ENCODE measurements around the gene PLPPR3.

The PLPPR3 gene

DNA sequence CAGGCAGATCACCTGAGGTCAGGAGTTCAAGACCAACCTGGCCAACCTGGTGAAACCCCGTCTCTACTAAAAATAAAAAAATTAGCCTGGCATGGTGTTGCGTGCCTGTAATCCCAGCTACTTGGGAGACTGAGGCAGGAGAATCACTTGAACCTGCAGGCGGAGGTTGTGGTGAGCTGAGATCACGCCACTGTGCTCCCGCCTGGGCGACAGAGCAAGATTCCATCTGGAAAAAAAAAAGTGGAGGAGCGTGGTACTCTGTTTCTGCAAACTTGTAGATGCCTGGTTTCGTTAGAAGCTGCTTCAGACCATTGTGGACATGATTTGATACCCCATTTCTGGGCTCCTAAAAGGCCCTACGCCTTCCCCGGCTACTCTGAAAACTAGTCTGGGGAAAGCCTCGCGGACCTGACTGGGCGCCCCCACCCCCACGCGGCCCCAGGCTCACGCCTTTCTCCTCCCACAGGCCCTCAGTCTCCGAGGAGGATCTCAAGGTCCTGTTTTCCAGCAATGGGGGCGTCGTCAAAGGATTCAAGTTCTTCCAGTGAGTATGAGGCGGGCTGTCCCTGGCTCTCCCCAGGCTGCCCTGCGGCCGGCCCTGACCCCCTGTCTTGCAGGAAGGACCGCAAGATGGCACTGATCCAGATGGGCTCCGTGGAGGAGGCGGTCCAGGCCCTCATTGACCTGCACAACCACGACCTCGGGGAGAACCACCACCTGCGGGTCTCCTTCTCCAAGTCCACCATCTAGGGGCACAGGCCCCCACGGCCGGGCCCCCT is 11.5 kb downstream of the PLPPR3 start:
- no peak for DNase-seq (ENCODE audit: low read depth, low spot score)

DNA sequence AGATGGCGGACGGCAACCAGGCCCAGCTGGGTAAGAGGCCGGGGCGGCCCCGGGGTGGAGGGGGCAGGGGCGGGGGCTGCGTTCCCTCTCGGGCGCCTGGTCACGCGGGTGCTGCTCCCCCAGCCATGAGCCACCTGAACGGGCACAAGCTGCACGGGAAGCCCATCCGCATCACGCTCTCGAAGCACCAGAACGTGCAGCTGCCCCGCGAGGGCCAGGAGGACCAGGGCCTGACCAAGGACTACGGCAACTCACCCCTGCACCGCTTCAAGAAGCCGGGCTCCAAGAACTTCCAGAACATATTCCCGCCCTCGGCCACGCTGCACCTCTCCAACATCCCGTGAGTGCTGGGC is 13.4 kb downstream of the PLPPR3 start:
- DNase-seq (ENCODE audit: low read depth, low spot score), result no peak

DNA sequence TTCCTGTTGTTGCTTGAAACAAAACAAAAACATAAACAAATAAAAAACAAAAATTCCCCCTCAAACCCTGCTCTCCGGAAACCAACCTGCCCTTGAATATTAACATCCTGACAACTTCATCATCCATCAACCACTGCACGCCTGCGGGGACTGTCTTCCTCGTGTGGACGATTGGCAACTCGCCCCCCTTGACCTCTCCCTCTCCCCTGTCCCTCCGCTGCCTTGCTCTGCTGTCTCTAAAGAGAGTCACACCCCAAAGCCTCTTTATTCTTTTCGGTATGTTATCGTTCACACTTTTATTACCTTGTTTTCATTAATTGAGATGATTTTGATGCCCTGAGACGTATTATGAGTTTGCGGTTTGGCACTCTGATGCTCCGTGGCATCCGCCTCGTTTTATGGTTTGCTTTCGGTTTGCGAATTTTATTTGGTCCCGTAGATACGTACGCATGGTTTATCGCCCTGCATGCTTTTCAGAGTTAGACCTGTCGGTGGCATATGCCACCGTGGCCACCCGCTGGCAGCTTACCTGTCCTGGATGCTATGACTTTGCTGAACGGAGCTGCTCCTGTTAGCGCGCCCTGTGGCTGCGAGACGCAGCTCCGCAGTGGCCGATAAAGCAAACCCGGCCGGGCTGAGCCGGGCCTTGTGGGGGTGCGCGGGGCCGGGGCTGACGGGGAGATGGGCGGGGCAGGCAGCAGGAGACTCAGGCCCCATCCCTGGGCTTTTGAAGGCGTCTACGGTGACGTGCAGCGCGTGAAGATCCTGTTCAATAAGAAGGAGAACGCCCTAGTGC is 13.9 kb downstream of the PLPPR3 start:
- DNase-seq (ENCODE audit: low read depth, low spot score), result no peak

DNA sequence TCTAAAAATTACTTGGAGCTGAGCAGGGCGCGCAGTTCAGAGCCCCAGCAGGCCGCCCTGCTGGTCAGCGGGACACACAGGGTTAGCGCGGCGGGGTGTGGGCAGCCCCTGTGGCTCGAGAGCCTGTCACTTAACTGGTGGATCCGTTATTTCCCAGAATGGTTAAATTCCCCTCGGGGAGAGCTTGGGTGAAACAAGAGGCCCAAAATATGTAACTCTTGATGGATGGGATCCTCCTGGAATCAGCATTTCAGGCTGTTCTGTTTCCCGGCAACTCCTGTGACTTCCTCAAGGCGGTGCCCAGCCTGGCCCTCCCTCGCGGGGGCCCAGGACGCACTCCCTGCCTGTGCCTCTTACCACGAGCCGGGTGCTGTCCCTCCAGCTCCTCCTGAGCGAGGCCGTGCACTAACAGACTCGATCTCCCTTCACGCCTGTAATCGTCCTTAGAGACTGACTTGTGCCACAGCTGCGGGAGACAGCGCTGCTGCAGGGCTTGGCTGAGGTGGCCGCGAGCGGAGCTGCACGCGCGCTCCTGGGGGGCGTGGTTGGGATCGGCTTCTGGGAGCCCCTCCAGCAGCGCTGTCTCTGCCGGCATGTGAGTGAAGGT is 14.8 kb downstream of the PLPPR3 start:
- no peak for DNase-seq (ENCODE audit: low read depth, low spot score)

DNA sequence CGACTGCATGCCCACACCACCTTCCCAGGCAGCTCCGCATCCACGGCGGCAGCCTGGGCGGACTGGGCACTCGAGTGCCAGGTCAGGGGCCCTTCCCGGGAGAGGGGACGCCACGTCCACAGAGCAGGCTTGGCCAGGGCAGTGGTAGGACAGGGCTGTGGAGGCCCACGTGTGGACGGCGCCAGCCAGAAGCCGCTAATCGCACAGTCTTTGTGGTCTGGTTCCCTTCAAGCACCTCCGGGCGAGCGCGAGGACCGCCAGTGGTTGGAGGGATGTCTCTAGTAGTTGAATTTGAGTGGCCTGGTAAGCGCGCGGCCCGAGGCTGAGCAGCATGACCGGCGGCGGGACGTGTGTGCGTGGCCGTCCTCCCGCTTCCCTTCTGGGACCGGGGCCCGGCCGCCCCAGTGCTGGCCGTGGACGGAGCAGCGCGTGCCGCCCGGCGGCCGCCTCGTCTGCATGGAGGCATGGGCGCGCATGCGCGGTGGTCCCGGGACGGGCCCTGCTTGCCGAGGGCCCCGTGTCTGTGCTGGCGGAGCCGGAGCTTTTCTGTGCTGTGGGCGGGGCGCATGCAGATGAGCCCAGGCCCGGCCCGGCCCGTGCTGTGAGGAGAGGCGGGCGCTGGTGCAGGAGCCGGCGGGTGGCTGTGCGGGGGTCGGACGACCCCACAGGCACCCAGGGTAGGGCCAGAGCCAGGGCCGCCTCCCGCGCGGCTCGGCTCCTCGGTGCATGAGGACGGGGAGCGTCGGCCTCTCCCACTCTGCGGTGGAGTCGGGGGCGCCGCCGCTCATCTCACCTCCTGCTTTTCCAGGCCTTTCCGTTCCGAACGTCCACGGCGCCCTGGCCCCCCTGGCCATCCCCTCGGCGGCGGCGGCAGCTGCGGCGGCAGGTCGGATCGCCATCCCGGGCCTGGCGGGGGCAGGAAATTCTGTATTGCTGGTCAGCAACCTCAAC is 15.9 kb downstream of the PLPPR3 start:
- DNase-seq (ENCODE audit: low read depth, low spot score), result peak; percentile 72

DNA sequence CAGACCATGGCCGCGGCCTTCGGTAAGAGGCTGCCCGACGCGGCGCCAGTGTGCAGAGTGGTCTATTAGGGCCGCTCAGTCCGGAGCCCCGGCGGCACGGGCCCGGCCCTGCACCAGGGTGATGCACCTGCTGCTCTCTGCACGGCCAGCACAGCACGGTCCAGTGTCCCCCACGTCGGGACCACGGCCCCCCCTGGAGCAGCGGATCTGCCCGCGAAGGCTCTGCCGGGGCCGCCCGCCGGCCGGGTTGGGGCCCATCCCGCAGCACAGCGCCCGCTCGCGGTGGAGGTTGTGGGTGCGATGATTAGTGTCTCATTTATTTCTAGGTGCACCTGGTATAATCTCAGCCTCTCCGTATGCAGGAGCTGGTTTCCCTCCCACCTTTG is 16.6 kb downstream of the PLPPR3 start:
- peak; percentile 68 for DNase-seq (ENCODE audit: low read depth, low spot score)

DNA sequence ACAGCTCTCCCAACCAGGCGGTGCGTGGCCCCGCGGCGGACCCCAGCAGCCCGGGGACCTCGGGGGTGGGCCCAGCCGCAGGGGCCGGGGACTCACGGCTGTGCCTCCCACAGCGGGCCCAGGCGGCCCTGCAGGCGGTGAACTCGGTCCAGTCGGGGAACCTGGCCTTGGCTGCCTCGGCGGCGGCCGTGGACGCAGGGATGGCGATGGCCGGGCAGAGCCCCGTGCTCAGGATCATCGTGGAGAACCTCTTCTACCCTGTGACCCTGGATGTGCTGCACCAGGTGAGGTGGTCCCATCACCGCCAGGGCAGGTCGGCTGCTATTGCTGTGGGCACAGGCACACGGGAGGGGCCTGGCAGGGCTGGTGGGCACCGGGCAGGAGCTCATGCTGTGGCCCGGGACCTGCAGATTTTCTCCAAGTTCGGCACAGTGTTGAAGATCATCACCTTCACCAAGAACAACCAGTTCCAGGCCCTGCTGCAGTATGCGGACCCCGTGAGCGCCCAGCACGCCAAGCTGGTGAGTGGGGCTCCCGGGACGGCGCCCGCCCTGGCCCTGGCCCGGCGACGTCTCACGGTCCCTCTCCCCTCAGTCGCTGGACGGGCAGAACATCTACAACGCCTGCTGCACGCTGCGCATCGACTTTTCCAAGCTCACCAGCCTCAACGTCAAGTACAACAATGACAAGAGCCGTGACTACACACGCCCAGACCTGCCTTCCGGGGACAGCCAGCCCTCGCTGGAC is 17.2 kb downstream of the PLPPR3 start:
- no peak for DNase-seq (ENCODE audit: low read depth, low spot score)

DNA sequence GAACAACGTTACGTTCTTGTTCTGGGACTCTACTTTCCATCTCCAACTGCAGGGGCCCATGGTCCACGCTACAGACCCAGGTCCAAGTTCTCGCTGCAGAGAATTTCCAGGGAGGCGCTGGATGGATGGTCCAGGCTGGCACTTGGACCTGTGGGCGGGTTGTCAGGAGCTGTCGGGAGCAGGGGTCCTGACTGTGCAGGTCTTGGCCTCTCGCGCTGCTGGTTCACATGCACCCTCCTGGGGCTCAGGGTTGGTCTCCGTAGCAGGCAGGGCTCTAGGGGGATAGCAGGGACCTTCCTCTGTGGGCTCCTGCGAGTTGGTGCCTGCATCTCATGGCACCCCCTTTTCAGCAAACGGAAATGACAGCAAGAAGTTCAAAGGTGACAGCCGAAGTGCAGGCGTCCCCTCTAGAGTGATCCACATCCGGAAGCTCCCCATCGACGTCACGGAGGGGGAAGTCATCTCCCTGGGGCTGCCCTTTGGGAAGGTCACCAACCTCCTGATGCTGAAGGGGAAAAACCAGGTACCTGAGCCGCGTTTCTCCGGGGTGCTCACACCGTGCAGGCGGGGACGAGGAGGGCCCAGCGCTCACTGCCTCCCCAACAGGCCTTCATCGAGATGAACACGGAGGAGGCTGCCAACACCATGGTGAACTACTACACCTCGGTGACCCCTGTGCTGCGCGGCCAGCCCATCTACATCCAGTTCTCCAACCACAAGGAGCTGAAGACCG is 17.9 kb downstream of the PLPPR3 start:
- DNase-seq (ENCODE audit: low read depth, low spot score), result no peak

DNA sequence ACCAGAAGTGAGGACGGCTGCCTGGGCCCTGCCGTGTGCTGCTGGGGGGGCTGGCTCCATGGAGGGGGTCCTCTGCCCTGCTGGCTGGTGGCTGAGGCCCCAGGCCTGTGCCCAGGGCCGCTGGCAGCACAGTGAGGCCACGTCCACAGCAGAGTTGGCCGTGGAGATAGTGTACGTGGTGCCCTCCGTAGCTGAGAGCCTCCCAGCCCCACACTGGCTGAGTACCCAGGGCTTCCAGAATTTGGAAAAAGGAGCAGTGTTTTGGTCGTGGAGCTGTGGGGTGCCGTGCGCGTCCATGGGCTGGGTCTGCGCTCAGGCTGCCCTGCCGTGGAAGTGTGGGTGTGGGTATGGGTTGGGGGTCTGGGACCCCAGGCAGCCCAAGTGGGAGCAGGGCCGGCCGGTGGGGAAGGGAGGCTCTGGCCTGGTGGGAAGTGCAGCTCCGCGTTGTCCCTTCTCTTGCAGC is 18.6 kb downstream of the PLPPR3 start:
- no peak for DNase-seq (ENCODE audit: low read depth, low spot score)

DNA sequence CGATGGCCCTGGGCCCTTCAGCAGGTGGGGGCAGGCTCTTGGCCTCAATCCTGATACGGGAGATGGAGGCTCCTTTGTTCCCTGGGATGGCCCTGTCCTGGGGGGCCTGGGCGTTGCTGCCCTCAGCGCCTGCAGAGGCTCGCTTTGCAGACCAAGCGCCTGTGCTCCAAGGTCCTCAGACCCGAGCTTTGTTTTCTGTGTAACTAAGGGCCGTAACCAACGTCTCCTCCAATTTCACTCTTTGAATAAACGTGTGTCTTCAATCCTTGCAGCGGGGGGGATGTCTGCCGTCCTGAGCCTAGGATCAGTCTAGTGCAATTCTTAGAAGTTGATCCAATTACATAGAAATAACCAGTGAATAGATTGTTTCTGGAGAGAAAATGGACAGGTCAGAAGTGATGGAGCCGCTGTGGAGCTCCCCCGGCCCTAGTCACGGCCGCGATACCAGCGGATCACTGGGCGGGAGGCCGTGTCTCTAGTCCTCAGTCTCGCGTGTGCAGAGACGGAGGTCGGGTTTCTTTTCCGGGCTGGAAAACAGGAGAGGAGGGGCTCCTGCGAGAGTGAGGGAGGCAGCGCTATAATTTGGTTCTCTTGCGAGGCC is 19.2 kb downstream of the PLPPR3 start:
- DNase-seq (ENCODE audit: low read depth, low spot score), result no peak

DNA sequence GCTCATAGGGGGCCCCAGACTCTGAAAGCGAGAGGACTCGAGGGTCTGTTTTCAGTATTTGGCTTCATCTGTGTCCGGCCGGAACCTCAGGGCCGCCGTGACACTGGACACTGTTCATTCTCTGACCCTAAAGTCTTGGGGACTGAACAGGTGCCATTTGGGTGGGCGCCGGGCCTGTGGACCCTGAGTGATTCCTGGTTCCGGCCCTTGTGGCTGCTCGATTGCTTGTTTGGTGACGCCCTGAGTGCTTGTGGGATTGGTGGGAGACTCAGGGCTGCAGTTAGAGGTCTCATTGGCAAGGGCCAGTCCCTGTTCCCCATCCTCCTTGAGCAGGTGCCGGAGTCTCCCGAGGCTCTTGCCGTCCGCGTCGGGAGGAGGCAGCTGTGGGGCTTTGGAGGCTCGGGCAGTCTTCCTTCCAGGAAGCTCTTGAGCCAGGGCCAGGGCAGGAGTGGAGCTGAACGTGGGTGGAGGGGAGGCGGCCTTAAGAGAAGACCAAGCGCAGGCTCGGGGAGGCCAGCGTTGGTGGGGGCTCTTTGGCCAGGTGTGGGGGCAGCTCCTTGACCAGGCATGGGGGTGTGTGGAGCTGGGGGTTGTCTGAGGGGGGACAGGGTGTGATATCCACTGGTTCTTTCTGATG is 19.8 kb downstream of the PLPPR3 start:
- DNase-seq (ENCODE audit: low read depth, low spot score), result no peak

DNA sequence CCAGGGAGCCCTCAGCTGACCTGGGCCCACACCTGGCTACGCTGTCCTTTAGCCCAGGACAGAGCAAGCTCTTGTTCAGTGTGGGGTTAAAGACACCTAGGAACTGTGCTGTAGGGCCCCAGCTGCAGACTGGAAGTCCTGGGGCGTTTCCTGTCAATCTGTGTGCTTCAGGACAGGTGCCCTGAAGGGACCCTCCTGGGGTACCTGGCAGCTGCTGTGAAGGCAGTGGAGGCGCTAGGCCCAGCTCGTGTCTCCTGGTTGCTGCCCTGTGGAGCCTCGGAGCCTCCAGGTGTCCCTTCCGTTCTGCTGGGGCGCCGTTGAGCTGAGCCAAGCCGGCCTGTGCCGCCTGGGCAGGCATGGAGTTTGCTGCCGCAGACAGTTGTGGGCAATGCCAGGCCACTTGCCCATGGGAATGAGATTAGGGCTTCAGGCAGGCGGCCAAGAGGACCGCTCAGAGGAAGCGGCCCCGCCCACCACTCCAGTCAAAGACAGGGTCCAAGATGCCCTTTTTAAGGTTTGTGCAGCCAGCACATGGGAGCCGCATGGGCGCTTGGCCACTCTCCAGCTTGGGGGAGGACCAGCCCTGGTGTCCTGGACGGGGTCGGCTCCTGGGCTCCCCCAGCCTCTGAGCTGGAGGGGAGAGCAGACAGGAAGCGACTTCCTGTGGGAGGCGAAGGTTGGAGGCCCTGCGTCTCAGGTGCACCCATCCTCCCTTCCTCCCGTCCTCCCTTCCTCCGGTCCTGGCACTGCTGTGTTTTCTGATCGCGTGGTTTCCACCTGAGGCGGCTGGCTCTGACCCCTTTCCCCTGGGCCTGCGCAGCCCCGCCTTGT is 20.5 kb downstream of the PLPPR3 start:
- no peak for DNase-seq (ENCODE audit: low read depth, low spot score)

DNA sequence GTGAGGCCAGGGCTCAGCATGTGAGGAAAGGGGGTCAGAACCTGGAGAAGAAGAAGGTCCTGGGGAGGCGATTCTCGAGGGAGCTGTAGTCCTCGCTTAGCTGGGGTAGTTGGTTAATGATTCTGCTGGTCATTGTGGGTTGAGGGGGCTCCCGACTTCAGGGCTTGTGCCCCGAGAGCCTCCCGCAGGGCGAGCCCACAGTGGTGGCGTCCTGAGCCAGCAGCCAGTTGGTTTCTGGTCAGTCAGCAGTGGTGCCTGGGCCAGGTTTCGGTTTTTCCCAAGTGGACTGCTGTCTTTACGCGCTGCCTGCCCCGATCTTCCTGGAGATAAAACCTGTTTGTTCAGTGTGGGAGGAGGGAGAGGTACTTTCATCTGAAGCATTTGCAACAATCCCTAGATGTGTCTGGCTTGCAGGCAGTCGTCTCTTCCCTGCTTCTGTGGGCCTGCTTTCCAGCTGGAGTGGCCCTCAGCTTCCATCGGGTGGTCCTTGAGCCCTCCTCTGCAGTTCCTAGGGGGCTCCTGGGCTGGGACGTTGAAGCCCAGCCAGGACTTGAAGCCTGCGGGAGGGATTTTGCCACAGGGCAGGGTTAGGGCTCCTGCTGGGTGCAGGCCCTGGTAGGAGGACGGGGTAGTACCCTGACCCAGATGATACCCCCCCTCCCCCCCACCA is 21.3 kb downstream of the PLPPR3 start:
- peak; percentile 74 for DNase-seq (ENCODE audit: low read depth, low spot score)

DNA sequence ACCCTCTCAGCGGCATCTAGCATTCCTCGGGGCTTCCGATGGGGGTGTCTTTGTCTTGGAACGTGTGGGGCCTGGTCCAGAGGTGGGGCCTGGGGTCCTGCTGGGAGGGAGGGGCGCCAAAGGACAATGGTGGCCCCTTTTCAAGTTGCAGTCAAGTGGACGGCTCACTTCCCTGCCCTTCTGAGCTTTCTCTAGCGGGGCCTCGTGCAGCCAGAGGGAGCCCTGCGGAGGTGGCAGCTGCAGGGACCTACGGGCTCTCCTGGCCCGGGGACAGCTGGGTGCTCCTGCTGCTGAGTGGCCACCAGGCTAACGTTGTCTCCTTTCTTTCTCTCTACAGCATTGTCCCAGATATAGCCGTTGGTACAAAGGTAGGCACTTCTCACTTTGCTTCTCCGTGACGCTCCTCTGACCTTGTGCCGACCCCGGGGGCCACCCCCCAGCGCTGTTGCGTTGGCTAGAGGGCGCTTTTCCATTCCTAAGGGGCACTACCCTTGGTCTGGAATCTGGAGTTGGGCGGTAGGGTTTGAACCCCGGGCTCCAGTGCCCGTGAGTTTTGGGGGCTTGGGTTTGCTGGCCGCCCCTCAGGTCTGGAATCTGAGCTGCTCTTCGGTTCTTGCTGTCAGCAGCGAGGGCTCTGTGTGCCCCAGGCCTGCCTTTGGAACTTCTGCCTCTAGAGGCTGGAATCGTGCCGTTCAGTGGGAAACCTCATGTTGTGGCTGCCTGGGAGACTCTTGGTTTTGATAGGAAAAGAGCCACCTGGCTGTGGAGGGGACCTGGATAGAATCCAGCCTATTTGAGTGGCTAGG is 22.5 kb downstream of the PLPPR3 start:
- peak; percentile 76 for DNase-seq (ENCODE audit: low read depth, low spot score)

DNA sequence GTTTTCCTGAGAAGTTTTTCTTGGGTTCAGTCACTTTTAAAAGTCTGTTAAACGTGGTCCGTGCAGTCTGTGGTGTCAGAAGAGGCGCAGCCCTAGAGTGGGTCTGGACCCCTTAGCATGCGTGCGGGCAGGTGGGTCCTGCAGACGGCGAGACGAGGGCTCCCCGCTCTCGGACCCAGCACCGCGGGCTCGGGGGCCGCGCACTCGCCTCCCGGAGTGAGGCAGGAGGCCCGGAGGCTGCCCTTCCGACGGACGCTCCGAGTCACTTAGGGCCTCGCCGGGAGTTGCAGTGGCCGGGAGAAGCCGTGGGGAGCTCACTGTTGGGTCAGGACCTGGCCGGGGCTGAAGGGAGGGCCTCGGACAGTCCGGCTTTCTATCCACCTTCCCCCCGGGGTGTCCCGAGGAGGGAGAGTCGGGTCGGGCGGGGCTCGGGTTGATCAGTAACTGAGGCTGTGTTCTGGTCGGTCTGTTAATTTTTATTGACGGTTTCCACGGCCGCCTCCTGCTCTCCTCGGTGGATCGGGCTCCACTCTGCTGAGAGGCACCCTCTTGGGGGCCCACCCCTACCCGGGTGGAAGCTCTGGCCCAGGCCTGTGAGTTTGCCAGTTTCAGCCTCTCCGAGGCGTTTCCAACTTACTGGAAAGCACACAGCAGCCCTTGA is 23.2 kb downstream of the PLPPR3 start:
- DNase-seq (ENCODE audit: low read depth, low spot score), result no peak

Data from ELF-1 (cell line).